NCI-H1105 (cell line): ENCODE results near the gene FOXO1.

Experiments used
- DNase-seq: peaks from one replicate; lab custom pipeline; 2025; lab: John Stamatoyannopoulos, UW

FOXO1 gene

DNA sequence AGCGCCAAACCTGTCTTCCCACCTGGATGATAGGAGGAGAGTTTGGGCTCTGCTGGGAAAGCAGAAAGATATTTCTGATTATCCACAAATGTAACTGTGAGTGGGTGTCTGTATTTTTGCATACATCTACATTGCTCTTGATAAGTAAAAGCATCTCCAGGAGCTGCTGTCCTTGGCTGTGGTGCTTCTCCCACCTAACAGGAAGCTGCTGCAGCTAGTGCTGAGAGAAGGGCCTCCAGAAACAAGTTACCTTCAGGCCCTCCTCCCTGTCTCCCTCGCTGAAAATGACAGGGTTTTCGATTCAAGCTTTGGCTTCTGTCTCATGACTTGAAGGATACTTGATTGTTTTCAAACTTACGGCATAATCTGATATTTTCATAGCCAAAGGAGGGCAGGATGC lies 90.1 kb downstream of the FOXO1 start:
- DNase-seq: no peak

DNA sequence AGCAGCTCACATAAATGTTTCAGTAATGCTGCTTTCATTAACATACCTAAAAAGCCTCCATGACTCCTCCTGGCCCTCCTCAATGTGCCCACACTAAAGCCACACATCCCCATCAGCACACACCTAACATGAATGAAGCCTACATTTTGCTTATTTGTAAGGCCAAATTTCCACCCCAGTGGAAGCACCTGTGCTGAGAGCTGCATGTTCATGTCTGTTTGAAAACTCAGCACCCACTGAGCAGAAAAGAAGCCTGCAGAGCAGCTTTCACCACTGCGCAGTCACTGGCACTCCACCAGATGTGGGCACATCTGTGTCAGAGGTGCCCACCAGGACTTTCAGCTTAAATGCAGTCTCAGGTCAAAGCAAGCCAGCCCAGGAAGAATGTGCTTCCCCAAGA lies 93.5 kb downstream of the FOXO1 start:
- DNase-seq: no peak

DNA sequence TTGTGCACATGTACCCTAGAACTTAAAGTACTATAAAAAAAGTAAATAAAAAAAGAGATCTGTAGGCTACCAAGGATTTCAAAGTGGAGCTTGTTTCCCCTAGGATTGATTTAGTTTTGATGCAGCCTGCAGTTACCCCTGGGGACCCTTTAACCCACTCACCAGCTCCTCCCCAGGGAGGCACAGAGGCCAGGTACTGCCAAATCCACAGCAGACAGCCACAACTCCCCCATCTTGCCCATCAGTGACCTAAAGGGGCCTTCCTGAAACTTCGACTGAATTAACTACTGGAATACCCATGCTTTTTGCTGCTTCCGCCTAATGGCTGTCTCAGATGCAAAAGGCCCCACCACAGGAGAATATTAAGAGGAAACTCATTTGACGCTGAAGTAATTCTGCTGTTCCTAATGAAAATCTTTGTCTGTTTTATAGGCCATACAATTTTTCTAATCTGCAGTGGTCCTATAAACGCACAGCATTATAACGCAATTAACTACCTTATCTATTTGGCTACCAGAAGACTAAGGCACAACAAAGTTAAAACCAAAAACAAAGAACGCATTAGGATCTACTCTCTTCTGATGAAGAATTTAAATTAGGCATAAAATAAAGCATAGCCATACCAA lies 95.0 kb downstream of the FOXO1 start:
- no peak for DNase-seq

DNA sequence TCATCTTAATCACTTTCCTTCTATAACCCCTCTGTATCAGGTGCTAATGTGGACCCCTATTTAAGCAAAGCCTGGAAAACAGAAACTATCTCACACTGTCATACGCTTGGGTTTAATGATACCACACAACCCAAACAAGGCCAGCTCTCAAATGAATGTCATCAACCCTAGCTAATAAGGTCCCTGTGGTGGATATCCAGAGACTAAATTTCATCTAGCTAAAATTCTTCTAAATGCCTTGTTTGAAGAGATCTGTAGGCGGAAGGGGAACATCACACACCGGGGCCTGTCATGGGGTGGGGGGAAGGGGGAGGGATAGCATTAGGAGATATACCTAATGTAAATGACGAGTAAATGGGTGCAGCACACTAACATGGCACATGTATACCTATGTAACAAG lies 95.5 kb downstream of the FOXO1 start:
- no peak for DNase-seq

DNA sequence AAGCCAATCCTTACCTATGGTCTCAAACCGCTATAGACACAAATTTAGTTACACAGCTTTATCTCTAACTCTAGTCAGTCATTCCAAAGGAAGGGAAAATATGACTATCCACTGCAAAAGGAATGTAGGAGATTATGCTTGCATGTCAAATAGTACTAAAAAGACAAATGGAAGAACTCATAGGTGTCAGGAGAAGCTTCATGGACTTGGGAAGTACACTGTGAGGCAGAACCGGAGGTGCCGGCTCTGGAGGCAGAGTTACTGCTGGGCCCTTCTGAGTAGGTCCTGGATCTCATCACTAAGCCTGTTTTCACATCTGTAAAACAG lies 97.5 kb downstream of the FOXO1 start:
- DNase-seq: no peak

DNA sequence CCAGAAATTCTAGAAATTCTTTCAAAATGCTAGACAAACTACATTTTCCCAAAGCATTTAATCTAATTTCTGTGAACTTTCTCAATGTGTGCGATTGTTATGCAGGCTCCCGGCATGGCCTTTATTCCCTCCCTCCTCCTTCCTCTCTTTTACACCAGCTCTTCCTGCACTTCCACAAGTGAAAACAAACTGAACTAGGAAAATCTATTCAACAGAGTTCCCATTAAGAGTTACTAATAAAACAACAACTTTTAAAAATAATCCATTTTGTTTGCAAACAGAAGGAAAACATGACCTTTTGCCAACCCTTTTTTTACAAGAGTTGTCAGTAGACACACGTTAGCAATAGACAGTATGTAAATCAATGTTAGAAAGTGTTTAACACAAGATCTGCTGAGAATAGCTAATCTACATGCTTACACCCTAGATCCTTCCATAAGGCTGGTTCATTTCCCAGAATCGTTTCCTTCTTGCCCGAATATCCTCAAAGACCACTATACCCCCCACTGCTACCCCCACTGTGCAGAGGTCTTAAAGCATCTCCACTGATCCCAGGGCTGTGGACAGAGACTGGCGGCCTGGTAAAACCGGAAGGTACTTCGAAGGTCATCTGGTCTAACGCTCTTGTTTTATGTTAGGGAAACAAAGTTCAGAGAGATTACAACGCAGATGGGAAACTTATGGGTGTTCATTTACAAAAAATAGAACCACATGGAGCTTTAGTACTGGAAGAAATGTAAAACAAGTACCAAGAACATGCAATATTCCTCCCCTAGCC lies 98.0 kb downstream of the FOXO1 start:
- DNase-seq: no peak

DNA sequence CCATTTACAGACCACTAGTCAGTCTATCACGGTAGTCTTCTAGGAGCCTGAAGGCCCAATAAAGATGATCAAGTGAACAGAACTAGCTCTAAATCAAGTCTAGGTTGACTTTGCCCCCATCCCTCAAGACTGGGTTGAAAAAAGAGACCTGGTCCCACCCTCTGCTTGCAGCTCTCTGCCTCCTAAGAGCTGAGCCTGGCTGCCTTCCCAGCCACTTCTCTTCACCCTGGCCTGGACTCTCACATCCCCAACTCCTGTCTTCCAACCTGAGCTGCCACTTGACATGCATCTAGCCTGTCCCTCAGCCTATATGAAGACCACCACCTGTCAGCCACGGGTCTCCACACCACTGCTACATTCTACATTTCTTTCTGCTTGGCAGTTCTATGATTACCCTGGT lies 99.6 kb downstream of the FOXO1 start:
- DNase-seq: no peak

DNA sequence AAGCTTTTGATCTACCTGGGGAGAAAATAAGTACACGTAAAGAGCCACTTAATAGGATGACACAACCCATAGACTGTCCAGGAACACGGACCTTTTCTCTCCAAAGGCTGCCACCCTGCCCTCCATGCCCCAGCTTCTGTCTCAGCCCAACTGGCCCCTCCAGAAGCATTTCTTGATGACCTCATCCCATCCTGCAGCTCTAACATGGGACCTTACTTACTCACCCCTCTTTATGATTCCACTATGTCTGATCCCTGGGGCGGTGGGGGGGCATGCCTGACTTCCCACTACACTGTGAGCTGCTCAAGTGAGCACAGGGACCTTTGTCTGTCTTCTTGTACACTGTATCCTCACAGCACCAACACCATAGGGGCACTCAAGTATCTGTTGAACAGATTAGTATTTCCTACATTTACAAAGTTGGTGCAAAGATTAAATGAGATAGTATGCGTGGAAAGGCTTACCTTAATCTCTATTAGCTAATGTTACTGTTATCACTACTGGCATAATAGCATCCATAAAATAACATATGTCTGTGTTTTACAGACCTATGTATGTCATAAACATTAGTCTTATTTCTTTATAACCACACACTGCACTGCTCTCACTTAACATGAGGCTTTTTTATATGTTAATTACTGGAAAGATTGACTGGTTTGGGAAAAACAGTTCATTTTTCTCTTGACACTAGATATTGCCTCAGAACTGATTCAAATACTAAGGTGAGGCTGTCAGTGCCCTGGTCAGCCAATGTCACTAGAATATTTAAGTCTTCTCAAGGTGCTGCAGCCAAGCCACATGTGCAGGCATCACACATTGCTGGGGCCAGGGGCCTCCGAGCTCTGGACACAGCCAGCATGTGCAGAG lies 100.9 kb downstream of the FOXO1 start:
- DNase-seq: no peak

DNA sequence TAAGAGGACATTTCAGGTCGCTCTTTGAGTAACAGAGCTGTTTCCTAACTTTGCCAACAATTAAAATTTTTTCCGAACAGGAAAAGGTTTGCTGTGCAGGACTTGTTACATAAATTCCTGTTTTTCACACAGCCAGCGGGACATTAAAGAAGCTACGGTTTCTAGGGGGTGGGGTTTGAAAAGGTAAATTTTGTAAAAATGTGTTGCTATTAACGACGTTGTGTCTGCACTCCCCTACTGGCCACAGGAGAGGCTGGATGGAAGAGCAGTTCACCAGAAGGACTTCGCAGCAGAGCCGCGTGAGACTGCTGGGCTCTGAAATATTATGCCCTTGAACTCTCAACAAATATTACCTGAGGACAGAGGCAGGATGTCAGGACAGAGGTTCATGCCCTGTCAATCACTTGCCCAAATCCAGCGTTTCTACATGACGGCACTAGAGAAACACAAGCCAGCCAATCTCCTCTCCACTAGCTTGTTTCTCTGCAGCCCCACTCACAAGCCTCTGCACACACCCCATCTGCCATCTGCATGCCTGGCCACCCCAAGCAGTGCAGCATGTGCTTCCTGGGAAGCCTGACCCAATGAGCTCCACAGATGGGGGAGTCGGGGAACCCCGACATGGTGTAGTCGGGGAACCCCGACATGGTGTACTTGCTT lies 102.0 kb downstream of the FOXO1 start:
- no peak for DNase-seq

DNA sequence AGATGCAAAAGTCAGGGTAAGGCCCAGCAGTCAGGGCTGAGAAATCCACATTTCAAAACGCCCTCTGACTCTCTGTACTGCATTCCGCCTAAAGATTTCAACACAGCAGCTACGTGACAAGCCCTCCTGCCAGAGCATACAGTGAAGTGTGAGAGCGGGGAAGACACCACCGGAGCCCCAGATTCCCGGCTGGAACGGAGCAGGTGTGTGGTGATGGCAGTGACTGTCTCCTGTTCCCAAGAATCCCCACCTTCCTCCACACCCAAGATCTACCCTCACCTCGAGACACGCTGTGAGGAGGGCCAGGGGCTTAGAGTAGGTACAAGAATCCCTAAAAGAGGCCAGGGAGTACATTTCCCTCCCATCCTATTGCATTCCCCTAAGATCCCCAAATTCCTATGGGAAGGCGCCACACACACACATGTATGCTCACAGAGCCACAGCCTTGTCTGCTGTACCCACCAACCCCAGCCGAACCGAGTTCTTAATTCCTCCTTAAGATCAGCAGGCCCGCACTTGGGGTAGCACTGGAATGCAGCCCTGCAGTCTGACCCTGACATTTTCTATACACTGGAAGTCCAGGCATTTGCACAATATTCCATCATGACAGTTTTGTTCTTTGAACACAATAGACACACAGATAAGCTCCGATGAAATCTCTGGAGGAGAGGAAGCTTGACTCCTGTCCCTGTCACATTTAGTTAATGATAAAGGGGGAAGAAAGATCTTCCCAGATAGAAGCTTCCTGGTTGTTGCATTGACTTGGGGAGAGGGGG lies 102.9 kb downstream of the FOXO1 start:
- DNase-seq: no peak

DNA sequence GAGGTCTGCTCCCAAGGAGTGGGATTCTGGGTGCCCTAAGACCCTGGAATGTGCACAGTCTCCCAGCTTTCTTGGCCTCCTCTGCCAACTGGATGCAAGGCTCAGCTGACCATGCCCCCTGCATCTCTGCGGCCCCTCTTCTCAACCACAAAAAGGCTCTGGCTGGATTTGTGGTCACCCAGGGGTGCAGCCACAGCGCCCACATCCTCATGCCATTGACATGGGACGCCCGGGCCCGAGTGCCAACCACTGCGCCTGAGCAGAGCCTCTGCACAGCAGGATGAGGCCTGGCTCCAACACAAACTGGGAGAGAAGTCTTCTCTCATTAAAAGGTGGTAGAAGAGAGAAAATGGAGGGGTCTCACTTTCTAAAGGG lies 103.5 kb downstream of the FOXO1 start:
- DNase-seq: no peak

DNA sequence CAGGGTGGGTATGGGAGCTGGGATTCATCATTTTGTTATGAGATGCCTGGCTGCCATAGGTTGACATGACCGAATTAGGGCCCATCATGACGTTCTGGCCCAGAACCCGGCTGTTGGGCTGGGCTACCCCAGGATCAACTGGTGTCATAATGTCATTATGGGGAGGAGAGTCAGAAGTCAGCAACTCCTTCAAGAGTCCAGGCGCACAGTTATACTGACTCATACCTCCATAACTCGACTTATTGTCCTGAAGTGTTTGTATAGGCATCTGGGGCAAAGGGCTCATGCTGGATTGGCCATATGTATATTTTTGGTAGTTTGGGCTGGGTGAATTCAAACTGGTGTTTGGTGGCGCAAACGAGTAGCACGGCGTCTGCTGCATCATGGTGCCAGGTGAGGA lies 106.5 kb downstream of the FOXO1 start:
- DNase-seq: no peak

DNA sequence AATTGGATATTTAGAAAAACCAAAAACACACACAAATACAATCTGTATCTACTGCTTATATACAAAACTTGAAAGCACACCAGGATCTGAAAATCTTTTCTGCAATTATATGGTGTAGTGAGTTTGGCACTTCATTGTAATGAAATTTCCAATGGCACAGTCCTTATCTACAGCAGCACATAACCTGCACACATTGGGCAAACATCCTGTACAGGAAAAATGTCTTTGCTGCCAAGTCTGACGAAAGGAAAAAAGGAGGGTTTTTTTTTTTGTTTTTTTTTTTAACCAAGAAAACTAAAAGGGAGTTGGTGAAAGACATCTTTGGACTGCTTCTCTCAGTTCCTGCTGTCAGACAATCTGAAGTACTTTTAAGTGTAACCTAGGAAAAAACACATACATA lies 107.8 kb downstream of the FOXO1 start:
- no peak for DNase-seq

DNA sequence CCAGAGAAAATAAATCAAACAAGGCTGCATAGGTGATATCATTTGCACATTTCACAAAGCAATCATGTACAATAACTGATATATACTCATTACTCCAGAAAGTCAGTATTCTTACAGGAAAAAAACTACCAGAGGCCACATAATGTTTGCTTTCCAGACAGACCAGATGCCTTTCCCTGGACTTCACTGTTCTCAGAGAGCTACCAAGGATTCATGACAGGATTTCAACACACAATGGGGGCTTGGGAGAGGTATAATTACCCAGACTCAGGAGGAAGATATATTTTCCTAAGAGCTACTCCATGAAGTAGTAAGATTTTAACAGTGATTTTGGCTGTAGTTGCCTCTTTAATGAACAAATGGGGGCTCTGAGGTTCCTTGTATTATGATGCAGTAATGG lies 110.0 kb downstream of the FOXO1 start:
- DNase-seq: no peak

DNA sequence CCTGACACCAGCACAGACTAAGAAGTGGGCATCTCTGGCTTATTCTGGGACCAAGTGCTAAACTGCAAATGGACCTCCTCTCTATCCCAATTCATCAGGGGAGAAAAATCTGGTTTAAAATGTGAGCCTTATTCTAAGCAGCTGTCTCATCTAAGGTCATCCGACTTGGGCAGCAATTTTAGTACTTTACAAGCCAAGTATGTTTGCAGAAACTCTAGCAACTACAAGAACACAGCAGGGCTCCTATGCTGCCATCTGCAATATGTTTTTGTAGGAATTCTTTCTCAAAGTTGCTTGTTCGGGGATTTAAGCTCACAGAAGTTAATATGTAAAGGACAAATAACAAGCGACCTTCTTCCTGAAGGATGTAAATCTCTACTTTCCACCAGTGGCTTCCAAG lies 113.1 kb downstream of the FOXO1 start:
- DNase-seq: no peak

DNA sequence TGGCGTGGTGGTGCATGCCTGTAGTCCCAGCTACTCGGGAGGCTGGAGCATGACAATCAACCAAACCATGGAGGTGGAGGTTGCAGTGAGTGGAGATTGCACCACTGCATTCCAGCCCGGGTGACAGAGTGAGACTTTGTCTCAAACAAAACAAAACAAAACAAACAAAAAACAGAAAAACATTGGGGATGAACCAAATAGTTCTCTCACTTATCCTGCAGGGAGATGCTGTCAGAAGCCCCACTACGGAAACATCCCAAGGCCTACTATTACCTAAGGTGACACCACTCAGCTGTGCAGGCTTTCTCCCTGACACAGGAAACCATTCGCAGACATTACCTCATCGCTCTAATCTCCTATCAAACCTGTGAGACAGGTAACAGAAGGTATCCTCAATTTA lies 113.5 kb downstream of the FOXO1 start:
- DNase-seq: no peak

DNA sequence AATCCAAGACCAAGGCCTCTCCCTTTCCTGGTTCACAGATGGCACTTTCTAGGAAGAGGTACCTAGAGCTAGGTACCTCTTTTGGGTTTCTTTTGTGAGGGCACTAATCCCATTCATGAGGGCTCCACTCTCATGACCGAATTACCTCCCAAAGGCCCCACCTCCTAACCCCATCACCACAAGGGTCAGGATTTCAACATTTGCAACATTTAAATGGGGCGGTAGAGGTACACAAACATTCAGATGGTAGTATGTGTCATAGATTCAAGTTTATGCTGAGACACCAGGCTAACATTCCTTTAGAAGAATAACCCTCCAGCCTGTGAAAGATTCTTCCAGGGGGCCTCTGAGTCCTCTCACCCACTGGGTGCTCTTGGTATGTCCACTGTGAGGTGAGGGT lies 116.3 kb downstream of the FOXO1 start:
- no peak for DNase-seq

DNA sequence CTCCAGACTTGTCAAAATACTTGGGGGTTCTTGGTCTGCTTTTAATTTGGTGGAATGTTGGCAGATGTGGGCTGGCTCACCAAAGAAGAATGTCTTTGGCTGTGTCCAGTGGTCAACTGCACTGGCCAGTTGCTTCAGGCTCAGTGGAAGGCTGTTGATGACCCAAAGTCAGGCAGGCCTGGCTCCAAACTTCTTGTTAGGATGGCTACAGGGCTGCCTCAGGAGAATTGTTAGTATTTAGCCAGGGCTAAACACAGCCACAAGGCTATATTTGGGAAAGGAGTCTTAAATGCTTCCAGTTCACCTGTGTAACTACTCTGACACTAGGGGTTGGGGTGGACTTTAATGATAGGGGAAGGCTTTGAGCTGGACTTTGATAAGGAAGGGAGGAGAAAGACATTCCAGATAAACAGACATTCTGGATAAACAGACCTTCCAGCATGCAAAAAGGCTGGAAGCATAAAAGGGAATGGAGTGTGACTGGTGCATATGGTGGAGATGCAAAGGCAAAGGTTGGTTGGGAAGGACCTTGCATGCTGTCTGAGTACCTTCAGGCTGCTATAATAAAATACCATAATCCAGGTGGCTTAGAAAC lies 116.8 kb downstream of the FOXO1 start:
- DNase-seq: no peak

DNA sequence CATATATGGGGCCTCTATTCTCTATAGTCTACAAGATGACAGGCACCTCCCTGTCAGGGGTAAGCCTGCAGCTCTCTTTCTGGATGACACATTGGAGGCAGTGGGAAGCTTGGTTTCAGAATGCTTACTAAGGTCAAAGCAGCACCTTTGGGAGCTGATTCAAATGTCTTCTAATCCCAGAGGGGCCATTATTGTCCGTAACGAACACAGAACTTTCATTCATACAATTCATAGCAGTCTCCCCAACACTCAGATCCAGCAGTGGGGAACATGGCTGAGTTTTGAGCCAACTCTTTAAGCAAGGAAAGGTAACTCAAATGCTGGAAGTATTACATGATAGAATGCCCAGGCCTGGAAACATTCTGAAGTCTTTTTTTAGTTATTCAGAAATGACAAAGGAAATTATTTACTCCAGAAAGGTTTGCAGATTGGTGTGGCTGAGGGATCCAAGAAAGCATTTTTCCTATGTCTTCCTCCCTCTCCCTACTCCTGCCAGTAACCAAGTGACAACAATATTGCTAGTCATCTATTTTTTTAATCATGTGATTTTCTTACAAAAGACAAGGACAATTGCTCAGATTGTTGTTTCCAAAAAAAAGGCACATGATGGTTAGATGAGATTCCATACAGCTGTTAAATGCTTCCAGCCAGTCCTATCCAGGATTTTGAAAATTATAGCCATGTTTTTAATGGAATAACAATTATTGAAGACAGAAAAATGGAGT lies 118.7 kb downstream of the FOXO1 start:
- DNase-seq: no peak

DNA sequence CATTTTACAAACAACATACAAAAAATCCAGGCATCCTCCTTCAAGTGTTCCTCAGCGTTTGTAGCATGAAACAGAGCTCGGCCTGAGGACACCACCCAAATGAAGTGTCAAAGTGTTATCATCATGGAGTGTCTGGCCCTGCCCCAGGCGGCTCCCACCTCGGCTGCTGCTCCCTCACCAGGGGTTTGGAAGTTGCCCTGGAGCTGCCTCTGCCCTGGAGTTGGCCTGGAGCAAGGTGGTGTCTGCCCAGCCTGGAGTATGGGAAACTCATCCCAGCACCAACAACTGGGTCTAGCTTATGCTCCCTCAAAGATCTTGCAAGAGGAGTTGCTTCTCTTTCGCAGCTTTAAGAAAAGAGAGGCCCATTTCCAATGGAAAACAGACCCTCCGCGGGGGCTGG lies 120.4 kb downstream of the FOXO1 start:
- no peak for DNase-seq
